H9 (cell line): ENCODE data around the gene CTNNB1. TPM values are rescaled to one million over a fixed set of nuclear protein-coding genes. Genes with fewer than 3 reads are reported as not detected.

ENCODE experiments used
- DNase-seq: peaks from one replicate; pipeline ENCODE4 v3.0.0-alpha.2; 2017
- H2AFZ ChIP-seq: one replicate; pipeline ENCODE4 v1.6.1; 2013; ENCODE audit warnings: mild to moderate bottlenecking, low read length, control low read depth, moderate library complexity
- H2AK5ac ChIP-seq: 2 replicates; pipeline ENCODE4 v1.6.1; 2013; ENCODE audit warnings: low read length, control low read depth, mixed read lengths; ENCODE audit not compliant: insufficient read length
- H2BK120ac ChIP-seq: one replicate; pipeline ENCODE4 v1.6.1; 2013; ENCODE audit warnings: low read depth, mild to moderate bottlenecking, low read length, control low read depth, inconsistent platforms; ENCODE audit not compliant: poor library complexity, severe bottlenecking
- H2BK12ac ChIP-seq: 2 replicates; pipeline ENCODE4 v1.6.1; 2013; ENCODE audit warnings: low read length, control low read depth, mixed read lengths, low read depth; ENCODE audit not compliant: insufficient read length
- H2BK15ac ChIP-seq: 2 replicates; pipeline ENCODE4 v1.6.1; 2013; ENCODE audit warnings: low read depth, low read length, control low read depth
- H2BK20ac ChIP-seq: one replicate; pipeline ENCODE4 v1.6.1; 2013; ENCODE audit warnings: low read depth, mild to moderate bottlenecking, low read length, control low read depth, inconsistent platforms; ENCODE audit not compliant: poor library complexity, severe bottlenecking
- H2BK5ac ChIP-seq: 2 replicates; pipeline ENCODE4 v1.6.1; 2013; ENCODE audit warnings: low read length, control low read depth, mixed read lengths; ENCODE audit not compliant: insufficient read length
- H3K14ac ChIP-seq: 2 replicates; pipeline ENCODE4 v1.6.1; 2013; ENCODE audit warnings: low read length, control low read depth; ENCODE audit not compliant: insufficient read depth
- H3K18ac ChIP-seq: 2 replicates; pipeline ENCODE4 v1.6.1; 2013; ENCODE audit warnings: low read depth, mild to moderate bottlenecking, mixed read lengths, low read length, control low read depth; ENCODE audit not compliant: insufficient read length
- H3K23ac ChIP-seq: 2 replicates; pipeline ENCODE4 v1.6.1; 2013; ENCODE audit warnings: low read length, control low read depth, mixed read lengths, low read depth; ENCODE audit not compliant: insufficient read length
- H3K23me2 ChIP-seq: 2 replicates; pipeline ENCODE4 v1.6.1; 2013; ENCODE audit warnings: low read depth, mild to moderate bottlenecking, mixed read lengths, low read length, control low read depth; ENCODE audit not compliant: insufficient read length, poor library complexity, severe bottlenecking
- H3K27ac ChIP-seq: 2 replicates; pipeline ENCODE4 v1.5.1; 2013; ENCODE audit warnings: low read length, control low read depth, mixed read lengths, low read depth; ENCODE audit not compliant: insufficient read length
- H3K27me3 ChIP-seq: 2 replicates; pipeline ENCODE4 v1.6.1; 2013; ENCODE audit warnings: low read length, control low read depth, inconsistent platforms; ENCODE audit not compliant: insufficient read depth
- H3K4ac ChIP-seq: 2 replicates; pipeline ENCODE4 v1.6.1; 2013; ENCODE audit warnings: low read depth, mild to moderate bottlenecking, control low read depth, inconsistent platforms, low read length, moderate library complexity
- H3K4me1 ChIP-seq: 2 replicates; pipeline ENCODE4 v1.6.1; 2013; ENCODE audit warnings: low read length, control low read depth, inconsistent platforms; ENCODE audit not compliant: insufficient read depth
- H3K4me2 ChIP-seq: 2 replicates; pipeline ENCODE4 v1.6.1; 2013; ENCODE audit warnings: low read length, control low read depth, mixed read lengths; ENCODE audit not compliant: insufficient read length, insufficient read depth
- H3K56ac ChIP-seq: 2 replicates; pipeline ENCODE4 v1.6.1; 2013; ENCODE audit warnings: low read depth, mild to moderate bottlenecking, mixed read lengths, low read length, control low read depth; ENCODE audit not compliant: insufficient read length
- H3K79me1 ChIP-seq: 2 replicates; pipeline ENCODE4 v1.6.1; 2013; ENCODE audit warnings: low read depth, mild to moderate bottlenecking, moderate library complexity, low read length, control low read depth, inconsistent platforms; ENCODE audit not compliant: insufficient read depth, poor library complexity, severe bottlenecking
- H3K79me2 ChIP-seq: 2 replicates; pipeline ENCODE4 v1.6.1; 2013; ENCODE audit warnings: low read length, control low read depth, inconsistent platforms; ENCODE audit not compliant: insufficient read depth
- H3K9ac ChIP-seq: 2 replicates; pipeline ENCODE4 v1.6.1; 2013; ENCODE audit warnings: low read length, control low read depth, mixed read lengths; ENCODE audit not compliant: insufficient read length; ENCODE audit errors: extremely low read depth
- H3K9me3 ChIP-seq: one replicate; pipeline ENCODE4 v1.6.1; 2013; ENCODE audit warnings: low read depth, low read length, inconsistent platforms; ENCODE audit not compliant: control insufficient read depth
- H3T11ph ChIP-seq: one replicate; pipeline ENCODE4 v1.6.1; 2013; ENCODE audit warnings: mild to moderate bottlenecking, low read length, control low read depth, inconsistent platforms
- H4K20me1 ChIP-seq: one replicate; pipeline ENCODE4 v1.6.1; 2013; ENCODE audit not compliant: control insufficient read depth, insufficient read length, insufficient read depth
- H4K5ac ChIP-seq: 2 replicates; pipeline ENCODE4 v1.6.1; 2013; ENCODE audit warnings: low read depth, mild to moderate bottlenecking, mixed read lengths, low read length, control low read depth; ENCODE audit not compliant: insufficient read length
- H4K8ac ChIP-seq: replicated peaks from 2 replicates; pipeline ENCODE4 v1.6.1; 2013; ENCODE audit warnings: low read length, control low read depth, mixed read lengths, low read depth; ENCODE audit not compliant: insufficient read length
- H4K91ac ChIP-seq: 2 replicates; pipeline ENCODE4 v1.6.1; 2013; ENCODE audit warnings: low read depth, mild to moderate bottlenecking, moderate library complexity, mixed read lengths, low read length, control low read depth; ENCODE audit not compliant: insufficient read length
- H3K27ac Mint-ChIP-seq, 3 experiments: 2 replicates in 2 of 3; 3 replicates in 1 of 3; pipeline ENCODE4 v1.8.0; 2020 to 2021; ENCODE audit warnings: mixed read lengths in 3 of 3, mild to moderate bottlenecking in 1 of 3, moderate library complexity in 1 of 3
- H3K27me3 Mint-ChIP-seq: 2 replicates; pipeline ENCODE4 v1.8.0; 2021; ENCODE audit warnings: low read depth, mild to moderate bottlenecking, moderate library complexity, mixed read lengths
- H3K36me3 Mint-ChIP-seq, 3 experiments: 2 replicates in 2 of 3; 3 replicates in 1 of 3; pipeline ENCODE4 v1.8.0; 2020 to 2021; ENCODE audit warnings: low read depth in 3 of 3, mixed read lengths in 3 of 3; ENCODE audit not compliant: insufficient read depth in 1 of 3
- H3K4me1 Mint-ChIP-seq, 2 experiments: 2 replicates each; pipeline ENCODE4 v1.8.0; 2020; ENCODE audit warnings: mixed read lengths in 2 of 2
- H3K4me3 Mint-ChIP-seq, 2 experiments: 2 replicates in 1 of 2; 3 replicates in 1 of 2; pipeline ENCODE4 v1.8.0; 2020 to 2021; ENCODE audit warnings: mild to moderate bottlenecking in 2 of 2, mixed read lengths in 2 of 2, moderate library complexity in 1 of 2
- H3K9me3 Mint-ChIP-seq, 2 experiments: 2 replicates in 1 of 2; 3 replicates in 1 of 2; pipeline ENCODE4 v1.8.0; 2020; ENCODE audit warnings: mild to moderate bottlenecking in 2 of 2, mixed read lengths in 2 of 2, moderate library complexity in 1 of 2
- CTCF ChIP-seq: fragments of 200-600 bp; sonication (generic); conservative IDR thresholded peaks from 3 replicates; pipeline ENCODE4 v1.8.0; 2021; ENCODE audit warnings: antibody characterized with exemption, mild to moderate bottlenecking
- WGBS: extraction: QIAGEN DNeasy Blood & Tissue Kit; methylation state at CpG from one replicate; pipeline ENCODE4 v1.1.7; 2013; ENCODE audit warnings: missing lambda C conversion rate, low lambda C conversion rate, mixed read lengths; ENCODE audit not compliant: insufficient read length; ENCODE audit errors: extremely low coverage; 5-methylcytosine and 5-hydroxymethylcytosine counted together
- total RNA-seq: library from RNA; stranded (reverse); gene quantifications from 2 replicates; pipeline ENCODE4 v1.2.1, GENCODE V29; 2021

CTNNB1 gene
- total RNA-seq, 1 experiment from 2014 or later = 500 TPM

- Histone ChIP-seq H3K4me1 (no peaks in the 10 kb centered on the region; the same call in 1 of the 2 replicates), H3K4me2 (no peak overlapping the region), H3K9ac (no peak overlapping the region), H3K9me3 (no peaks in the 10 kb centered on the region), H4K91ac (no peak overlapping the region), H2BK12ac (no peak overlapping the region), H3K56ac (no peak overlapping the region), H3T11ph (no peak overlapping the region), H4K20me1 (no peaks in the 10 kb centered on the region), H2BK120ac (no peak overlapping the region), H4K5ac (no peak overlapping the region), H3K79me1 (peaks cover 8% of the 10 kb centered on the region), H3K23me2 (no peaks in the 10 kb centered on the region), H2AK5ac (no peak overlapping the region), H3K14ac (no peak overlapping the region), H2BK15ac (no peak overlapping the region), H2BK5ac (no peak overlapping the region), H3K79me2 (peaks cover 26% of the 10 kb centered on the region; the same call in 1 of the 2 replicates), H3K27me3 (no peaks in the 10 kb centered on the region), H2BK20ac (no peak overlapping the region), H3K4ac (no peak overlapping the region), H2AFZ (no peak overlapping the region), H3K18ac (no peak overlapping the region), H4K8ac (no peak overlapping the region), H3K27ac (no peak overlapping the region), H3K23ac (no peak overlapping the region)
- Mint-ChIP-seq H3K4me3 (no peak overlapping the region), H3K4me1 (peaks cover 24 to 25% of the 10 kb centered on the region in 2 experiments), H3K27me3 (no peaks in the 10 kb centered on the region), H3K36me3 (peaks cover 35 to 50% (median 48%) of the 10 kb centered on the region in 3 experiments), H3K27ac (peak overlapping the region in 1 of 3 experiments; percentile 49; a peak in 1 of 7 replicates), H3K9me3 (no peaks in the 10 kb centered on the region)
- TF ChIP-seq CTCF = no peak
- DNase-seq = no peak
- WGBS = no CpG with 5 or more reads among the region's 2 CpGs
These were observed 24.4 kb downstream of the CTNNB1 start for GRCh38 chr3:41223691-41224090.
